H1 (cell line): ENCODE measurements around the gene LY9. TPM values are rescaled to one million over a fixed set of nuclear protein-coding genes. Genes with fewer than 3 reads are reported as not detected.

ENCODE experiments used
- CTCF ChIA-PET: fragments of 300-600 bp; sonication (Branson Sonifier 250); formaldehyde crosslinking; loops from one replicate; lab custom pipeline; 2021; ENCODE audit not compliant: partially characterized antibody; lab: Charles Lee
- POLR2A ChIA-PET: fragments of 300-600 bp; sonication (Branson Sonifier 250); formaldehyde crosslinking; loops from one replicate; lab custom pipeline; 2021; ENCODE audit warnings: inconsistent platforms; ENCODE audit not compliant: partially characterized antibody; lab: Charles Lee
- DNase-seq, 2 experiments: peaks; one replicate each; pipeline versions ENCODE4 v3.0.0 to v3.0.0-alpha.2; 2010 to 2022; ENCODE audit warnings: low spot score in 2 of 2, low read depth in 1 of 2, mixed read lengths in 1 of 2
- FAIRE-seq: peaks from 2 replicates; lab custom pipeline; 2011; peaks lifted over from hg19 to GRCh38; lab: Jason Lieb, UNC
- H2AFZ ChIP-seq: 2 replicates; pipeline ENCODE4 v1.8.1; 2012; ENCODE audit warnings: low read length, inconsistent platforms
- H2AK5ac ChIP-seq: 2 replicates; pipeline ENCODE4 v1.6.1; 2013; ENCODE audit warnings: low read depth, low read length
- H2BK120ac ChIP-seq: replicated peaks from 2 replicates; pipeline ENCODE3; 2013; ENCODE audit warnings: low read depth, low read length, inconsistent platforms
- H2BK12ac ChIP-seq: 2 replicates; pipeline ENCODE4 v1.6.1; 2013; ENCODE audit warnings: low read depth, low read length
- H2BK15ac ChIP-seq: 2 replicates; pipeline ENCODE4 v1.6.1; 2013; ENCODE audit warnings: low read length
- H2BK20ac ChIP-seq: 2 replicates; pipeline ENCODE4 v1.6.1; 2013; ENCODE audit warnings: low read length
- H2BK5ac ChIP-seq: 2 replicates; pipeline ENCODE4 v1.6.1; 2013; ENCODE audit warnings: low read depth, low read length
- H3K14ac ChIP-seq: 2 replicates; pipeline ENCODE4 v1.6.1; 2013; ENCODE audit warnings: inconsistent platforms; ENCODE audit not compliant: insufficient read length
- H3K18ac ChIP-seq: 2 replicates; pipeline ENCODE4 v1.6.1; 2013; ENCODE audit warnings: low read length; ENCODE audit errors: extremely low read depth
- H3K23ac ChIP-seq: 2 replicates; pipeline ENCODE4 v1.6.1; 2013; ENCODE audit warnings: inconsistent platforms; ENCODE audit not compliant: insufficient read length
- H3K23me2 ChIP-seq: 2 replicates; pipeline ENCODE4 v1.6.1; 2013; ENCODE audit warnings: low read depth, low read length
- H3K27ac ChIP-seq: 2 replicates; pipeline ENCODE4 v1.6.1; 2011; ENCODE audit warnings: low read depth, low read length, inconsistent platforms
- H3K27me3 ChIP-seq, 4 experiments: replicated peaks in 1 of 4; 1 replicate in 1 of 4; 2 replicates in 3 of 4; pipeline versions ENCODE4 v1.6.1 to v1.8.1; 2011 to 2013; ENCODE audit warnings: low read length in 3 of 4, mild to moderate bottlenecking in 3 of 4, inconsistent platforms in 2 of 4, mixed read lengths in 2 of 4, moderate library complexity in 1 of 4; ENCODE audit not compliant: control insufficient read depth in 3 of 4, insufficient read depth in 3 of 4; ENCODE audit errors: extremely low read depth in 1 of 4
- H3K36me3 ChIP-seq, 4 experiments: 2 replicates each; pipeline versions ENCODE4 v1.6.1 to v1.8.1; 2011 to 2013; ENCODE audit warnings: mild to moderate bottlenecking in 4 of 4, low read length in 3 of 4, moderate library complexity in 2 of 4, control low read depth in 1 of 4, inconsistent platforms in 1 of 4; ENCODE audit not compliant: insufficient read depth in 4 of 4, control insufficient read depth in 2 of 4
- H3K4ac ChIP-seq: replicated peaks from 2 replicates; pipeline ENCODE3; 2013; ENCODE audit warnings: low read length, low read depth, mixed read lengths, inconsistent platforms; ENCODE audit not compliant: insufficient read length
- H3K4me1 ChIP-seq, 4 experiments: replicated peaks in 1 of 4; 1 replicate in 1 of 4; 2 replicates in 3 of 4; pipeline versions ENCODE4 v1.6.1 to v1.8.1; 2011 to 2013; ENCODE audit warnings: low read length in 3 of 4, inconsistent platforms in 2 of 4, mixed read lengths in 1 of 4; ENCODE audit not compliant: insufficient read depth in 4 of 4, control insufficient read depth in 3 of 4
- H3K4me2 ChIP-seq, 2 experiments: 2 replicates each; pipeline versions ENCODE4 v1.6.1 to v1.8.1; 2011 to 2013; ENCODE audit warnings: low read depth in 2 of 2, low read length in 2 of 2, control low read depth in 1 of 2, inconsistent platforms in 1 of 2, mild to moderate bottlenecking in 1 of 2; ENCODE audit not compliant: insufficient read depth in 1 of 2
- H3K4me3 ChIP-seq, 4 experiments: fragments of 200-600, 300-600 bp in 1 of 4; sonication (generic), shearing (Covaris generic), sonication (Bioruptor Twin) in 1 of 4; 2 replicates each; pipeline versions ENCODE4 v1.5.1 to v1.8.1; 2011 to 2016; ENCODE audit warnings: low read length in 4 of 4, low read depth in 3 of 4, control low read depth in 2 of 4, inconsistent platforms in 2 of 4, mild to moderate bottlenecking in 2 of 4, mixed read lengths in 1 of 4, moderate library complexity in 1 of 4; ENCODE audit not compliant: insufficient read depth in 2 of 4; ENCODE audit errors: extremely low read depth in 1 of 4
- H3K56ac ChIP-seq: replicated peaks from 2 replicates; pipeline ENCODE3; 2013; ENCODE audit warnings: low read depth, mild to moderate bottlenecking, mixed read lengths, low read length, inconsistent platforms; ENCODE audit not compliant: insufficient read length
- H3K79me1 ChIP-seq: 2 replicates; pipeline ENCODE4 v1.6.1; 2013; ENCODE audit warnings: low read depth, low read length, control low read depth
- H3K79me2 ChIP-seq, 2 experiments: 2 replicates each; pipeline versions ENCODE4 v1.6.1 to v1.8.1; 2012 to 2013; ENCODE audit warnings: low read length in 2 of 2, mild to moderate bottlenecking in 2 of 2, inconsistent platforms in 1 of 2; ENCODE audit not compliant: insufficient read depth in 2 of 2, control insufficient read depth in 1 of 2
- H3K9ac ChIP-seq, 4 experiments: replicated peaks in 1 of 4; 1 replicate in 1 of 4; 2 replicates in 3 of 4; pipeline versions ENCODE4 v1.6.1 to v1.8.1; 2011 to 2013; ENCODE audit warnings: low read depth in 3 of 4, low read length in 3 of 4, control low read depth in 2 of 4, mild to moderate bottlenecking in 2 of 4, moderate library complexity in 2 of 4, inconsistent platforms in 1 of 4; ENCODE audit errors: extremely low read depth in 1 of 4
- H3K9me3 ChIP-seq, 2 experiments: 2 replicates each; pipeline versions ENCODE4 v1.6.1 to v1.8.1; 2012 to 2013; ENCODE audit warnings: mild to moderate bottlenecking in 2 of 2, moderate library complexity in 2 of 2, control low read depth in 1 of 2, inconsistent platforms in 1 of 2, low read depth in 1 of 2, low read length in 1 of 2, mixed read lengths in 1 of 2; ENCODE audit not compliant: insufficient read depth in 2 of 2
- H4K20me1 ChIP-seq, 2 experiments: replicated peaks in 1 of 2; 2 replicates each; pipeline versions ENCODE3 to v1.8.1; 2011 to 2013; ENCODE audit warnings: inconsistent platforms in 2 of 2, low read length in 2 of 2, mild to moderate bottlenecking in 1 of 2; ENCODE audit not compliant: insufficient read depth in 2 of 2, control insufficient read depth in 1 of 2
- H4K5ac ChIP-seq: 2 replicates; pipeline ENCODE4 v1.6.1; 2013; ENCODE audit warnings: low read length, low read depth, mixed read lengths, inconsistent platforms; ENCODE audit not compliant: insufficient read length
- H4K8ac ChIP-seq: 2 replicates; pipeline ENCODE4 v1.8.0; 2013; ENCODE audit warnings: mild to moderate bottlenecking, moderate library complexity, low read length, inconsistent platforms; ENCODE audit not compliant: insufficient read depth; ENCODE audit errors: extremely low read depth
- H4K91ac ChIP-seq: replicated peaks from 2 replicates; pipeline ENCODE3; 2013; ENCODE audit warnings: low read length, mixed read lengths, inconsistent platforms; ENCODE audit not compliant: insufficient read length
- BCL11A ChIP-seq, 2 experiments: IDR thresholded peaks; one replicate each; pipeline ENCODE4 v1.6.1; 2011; ENCODE audit warnings: low read depth in 2 of 2, low read length in 2 of 2, mild to moderate bottlenecking in 2 of 2
- MAFK ChIP-seq: IDR thresholded peaks from 2 replicates; pipeline ENCODE4 v1.6.1; 2012; ENCODE audit warnings: low read depth, mild to moderate bottlenecking, improper control_type of control experiment, low read length
- RAD21 ChIP-seq, 2 experiments: IDR thresholded peaks in 1 of 2; conservative IDR thresholded peaks in 1 of 2; 2 replicates each; pipeline ENCODE4 v1.6.1; 2011; ENCODE audit warnings: low read depth in 2 of 2, low read length in 2 of 2, improper control_type of control experiment in 1 of 2, inconsistent platforms in 1 of 2, mild to moderate bottlenecking in 1 of 2, moderate library complexity in 1 of 2
- USF2 ChIP-seq: IDR thresholded peaks from 2 replicates; pipeline ENCODE4 v1.6.1; 2011; ENCODE audit warnings: low read length, improper control_type of control experiment
- YY1 ChIP-seq: IDR thresholded peaks from 2 replicates; pipeline ENCODE4 v1.6.1; 2011; ENCODE audit warnings: low read depth, mild to moderate bottlenecking, low read length
- WGBS, 2 experiments: shearing (Covaris generic) in 1 of 2; methylation state at CpG; one replicate each; pipeline versions ENCODE4 v1.1.6 to v1.1.7; 2013 to 2015; ENCODE audit warnings: low lambda C conversion rate in 2 of 2, mixed read lengths in 2 of 2, inconsistent platforms in 1 of 2, low coverage in 1 of 2, missing lambda C conversion rate in 1 of 2; ENCODE audit not compliant: insufficient replicate concordance in 2 of 2, insufficient coverage in 1 of 2, insufficient read length in 1 of 2; ENCODE audit errors: extremely low coverage in 1 of 2, missing lambda C conversion rate in 1 of 2; 5-methylcytosine and 5-hydroxymethylcytosine counted together
- polyA plus RNA-seq, 7 experiments: library from polyadenylated mRNA; depleted of rRNA in 3 of 7; stranded (reverse) in 5 of 7; unstranded in 2 of 7; fragments of >200 nt in 5 of 7; fragments of 200-250 nt in 2 of 7; gene quantifications; 1 replicate in 5 of 7; 2 replicates in 1 of 7; 4 replicates in 1 of 7; pipeline versions ENCODE4 v1.2.1 to v1.2.3, GENCODE V29; 2011 to 2013; ENCODE audit warnings: missing spikeins in 2 of 7, mixed read lengths in 2 of 7
- total RNA-seq: library from RNA; stranded (reverse); fragmentation: NEBNext Ultra II Directional; extraction: Animal tissue kit (Norgen Biotek cat#: 25700); gene quantifications from 2 replicates; pipeline ENCODE4 v1.2.1, GENCODE V29; 2021

Gene LY9
- total and polyA plus RNA-seq, 2 of the 8 experiments (the other 6 are each of a cell fraction or from before 2014, with no cell fraction given): not detected

DNA sequence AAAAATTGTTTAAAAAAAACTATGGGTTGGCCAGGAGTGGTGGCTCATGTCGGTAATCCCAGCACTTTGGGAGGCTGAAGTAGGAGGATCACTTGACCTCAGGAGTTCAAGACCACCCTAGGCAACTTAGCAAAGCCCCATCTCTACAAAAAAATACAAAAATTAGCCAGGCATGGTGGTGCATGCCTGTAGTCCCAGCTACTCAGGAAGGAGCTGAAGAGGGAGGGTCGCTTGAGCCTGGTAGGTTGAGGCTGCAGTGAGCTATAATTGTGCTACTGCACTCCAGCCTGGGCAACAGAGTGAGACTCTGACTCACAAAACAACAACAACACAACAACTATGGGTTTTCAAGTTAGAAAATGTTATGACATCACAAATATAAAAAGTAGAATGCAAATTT is 40.5 kb upstream of the LY9 start:
- Histone ChIP-seq H4K5ac (no peak overlapping the region), H2BK15ac (no peak overlapping the region), H3K4ac (no peak overlapping the region), H3K56ac (no peak overlapping the region), H2BK120ac (no peak overlapping the region), H4K91ac (no peak overlapping the region), H3K18ac (no peak overlapping the region), H3K79me2 (no peaks in the 10 kb centered on the region), H3K4me2 (no peak overlapping the region), H2BK20ac (no peak overlapping the region), H3K79me1 (no peaks in the 10 kb centered on the region), H3K9ac (no peak overlapping the region), H2AFZ (no peak overlapping the region), H3K14ac (no peak overlapping the region), H3K23me2 (no peaks in the 10 kb centered on the region), H2AK5ac (no peak overlapping the region), H4K20me1 (no peaks in the 10 kb centered on the region), H3K27ac (no peak overlapping the region), H3K23ac (no peak overlapping the region), H3K27me3 (no peaks in the 10 kb centered on the region), H2BK5ac (no peak overlapping the region), H3K9me3 (no peaks in the 10 kb centered on the region), H4K8ac (no peak overlapping the region), H3K4me1 (no peaks in the 10 kb centered on the region), H3K4me3 (no peak overlapping the region), H3K36me3 (no peaks in the 10 kb centered on the region), H2BK12ac (no peak overlapping the region)
- WGBS, 2 experiments: 89% methylated on average over 2 of the region's 2 CpGs; no CpG with 5 or more reads in 1 of the 2 experiments
- ChIA-PET CTCF (interaction anchor here (1.6 to 4.2 kb wide), 4 partner anchors 13 to 75 kb away, joined by 3 to 22 read pairs (median 12); no protein-coding TSS in a partner anchor), POLR2A (interaction anchor here (0.6 kb wide), 1 partner anchor 482 kb away, joined by 3 read pairs; no protein-coding TSS in a partner anchor)
- DNase-seq: no peak
- FAIRE-seq: no peak
- no peak for TF ChIP-seq BCL11A (IDR thresholded peaks at IDR 0.05; ENCODE audit: low read depth in 2 of 2, low read length in 2 of 2)
- TF ChIP-seq RAD21 (IDR thresholded peaks at IDR 0.05 in 1 of 2, conservative IDR thresholded peaks at IDR 0.05 in 1 of 2; ENCODE audit: low read depth in 2 of 2, low read length in 2 of 2): no peak
- no peak for TF ChIP-seq MAFK
- no peak for TF ChIP-seq YY1
- TF ChIP-seq USF2: no peak
